GM12878 (cell line): ENCODE results near the gene SNRNP27. TPM values are rescaled to one million over a fixed set of nuclear protein-coding genes. Genes with fewer than 3 reads are reported as not detected.

Source experiments
- ATAC-seq: fragments of 200-7000 bp; cut with Tn5 transposase; 3 replicates; pipeline ENCODE4 v1.9.1; 2020; ENCODE audit warnings: mild to moderate bottlenecking, moderate library complexity
- BruUV-seq: library from RNA; stranded (reverse); fragments of 400-500 nt; replicated peaks from 2 replicates; lab custom pipeline; 2021; lab: Mats Ljungman, UMichigan
- CTCF ChIA-PET: fragments of 300-600 bp; sonication (Branson Sonifier 250); formaldehyde crosslinking; extraction: SDS; loops from one replicate; lab custom pipeline; 2021; ENCODE audit warnings: inconsistent platforms; lab: Yijun Ruan, JAX
- POLR2A ChIA-PET: fragments of 350-600 bp; formaldehyde crosslinking; extraction: SDS; loops from one replicate; lab custom pipeline; 2021; ENCODE audit warnings: inconsistent platforms; lab: Charles Lee
- RAD21 ChIA-PET: fragments of 300-600 bp; sonication (Branson Sonifier 250); formaldehyde crosslinking; loops from one replicate; lab custom pipeline; 2023; ENCODE audit warnings: antibody characterized with exemption; ENCODE audit not compliant: unreplicated experiment; lab: Charles Lee
- SMC1A ChIA-PET: fragments of 300-600 bp; sonication (Branson Sonifier 250); formaldehyde crosslinking; loops from one replicate; lab custom pipeline; 2023; ENCODE audit not compliant: unreplicated experiment, uncharacterized antibody; lab: Charles Lee
- DNase-seq: peaks from one replicate; pipeline ENCODE4 v3.0.0-alpha.2; 2011; ENCODE audit warnings: low read depth, low spot score
- FAIRE-seq: peaks from 3 replicates; lab custom pipeline; 2011; peaks lifted over from hg19 to GRCh38; lab: Jason Lieb, UNC
- H2AFZ ChIP-seq: 2 replicates; pipeline ENCODE4 v1.6.0; 2011; ENCODE audit warnings: low read depth, low read length, control low read depth; ENCODE audit not compliant: control insufficient read depth
- H3K27ac ChIP-seq: 2 replicates; pipeline ENCODE4 v1.5.1; 2011; ENCODE audit warnings: control low read depth; ENCODE audit not compliant: control insufficient read depth, insufficient read depth
- H3K27me3 ChIP-seq, 2 experiments: replicated peaks in 1 of 2; 2 replicates each; pipeline versions ENCODE4 v1.6.0 to v1.6.1; 2011; ENCODE audit warnings: low read length in 1 of 2; ENCODE audit not compliant: control insufficient read depth in 2 of 2, insufficient read depth in 2 of 2
- H3K36me3 ChIP-seq, 2 experiments: 2 replicates each; pipeline ENCODE4 v1.5.1; 2011; ENCODE audit warnings: low read length in 1 of 2; ENCODE audit not compliant: control insufficient read depth in 2 of 2, insufficient read depth in 2 of 2
- H3K4me1 ChIP-seq: 2 replicates; pipeline ENCODE4 v1.6.1; 2011; ENCODE audit warnings: mild to moderate bottlenecking, low read length, moderate library complexity, mixed read lengths; ENCODE audit not compliant: control insufficient read depth, insufficient read depth
- H3K4me2 ChIP-seq: 2 replicates; pipeline ENCODE4 v1.6.0; 2011; ENCODE audit warnings: control low read depth; ENCODE audit not compliant: control insufficient read depth, insufficient read depth
- H3K4me3 ChIP-seq: fragments of 200-600 bp; sonication (generic); 2 replicates; pipeline ENCODE4 v1.5.1; 2016
- H3K79me2 ChIP-seq: 2 replicates; pipeline ENCODE4 v1.6.0; 2011; ENCODE audit warnings: low read length; ENCODE audit not compliant: control insufficient read depth, insufficient read depth
- H3K9ac ChIP-seq: 2 replicates; pipeline ENCODE4 v1.8.0; 2011; ENCODE audit warnings: low read length, control low read depth, mixed read lengths; ENCODE audit not compliant: control insufficient read depth, insufficient read depth
- H3K9me3 ChIP-seq: replicated peaks from 3 replicates; pipeline ENCODE4 v1.5.1; 2011; ENCODE audit warnings: mild to moderate bottlenecking, low read length; ENCODE audit not compliant: control insufficient read depth, insufficient read depth
- H4K20me1 ChIP-seq: 2 replicates; pipeline ENCODE4 v1.6.0; 2011; ENCODE audit not compliant: control insufficient read depth, insufficient read depth
- HSF1 ChIP-seq: fragments of 150-350 bp; IDR thresholded peaks from 2 replicates; pipeline ENCODE4 v1.6.1; 2014; ENCODE audit warnings: mild to moderate bottlenecking, low read depth, low read length
- IRF3 ChIP-seq: fragments of 450-650 bp; IDR thresholded peaks from 2 replicates; pipeline ENCODE4 v1.6.1; 2014; ENCODE audit warnings: mild to moderate bottlenecking
- NFIC ChIP-seq: IDR thresholded peaks from 2 replicates; pipeline ENCODE4 v1.6.1; 2012; ENCODE audit warnings: low read depth, mild to moderate bottlenecking, inconsistent platforms, low read length, moderate library complexity
- NR2C1 ChIP-seq: fragments of 450-650 bp; IDR thresholded peaks from 2 replicates; pipeline ENCODE4 v1.6.1; 2017; ENCODE audit warnings: antibody characterized with exemption, mild to moderate bottlenecking, moderate library complexity
- POLR2A ChIP-seq: IDR thresholded peaks from 2 replicates; pipeline ENCODE4 v1.6.1; 2011; ENCODE audit warnings: low read depth, mild to moderate bottlenecking, low read length
- POLR2AphosphoS2 ChIP-seq: IDR thresholded peaks from 2 replicates; pipeline ENCODE4 v1.6.1; 2011; ENCODE audit warnings: low read depth, mild to moderate bottlenecking, low read length, improper control_type of control experiment, moderate library complexity
- RB1 ChIP-seq: fragments of 450-650 bp; formaldehyde crosslinking; IDR thresholded peaks from 2 replicates; pipeline ENCODE4 v1.6.1; 2017; ENCODE audit warnings: mild to moderate bottlenecking, borderline replicate concordance
- REST ChIP-seq: IDR thresholded peaks from 2 replicates; pipeline ENCODE4 v1.6.1; 2012; ENCODE audit warnings: mild to moderate bottlenecking, low read depth, low read length
- ZNF207 ChIP-seq: fragments of 450-650 bp; IDR thresholded peaks from 2 replicates; pipeline ENCODE4 v1.6.1; 2014; ENCODE audit warnings: antibody characterized with exemption, mild to moderate bottlenecking, borderline replicate concordance
- ZNF24 ChIP-seq: fragments of 450-650 bp; IDR thresholded peaks from 2 replicates; pipeline ENCODE4 v1.6.1; 2017; ENCODE audit warnings: antibody characterized with exemption, mild to moderate bottlenecking
- WGBS: methylation state at CpG from one replicate; pipeline ENCODE4 v1.1.6; 2016; ENCODE audit warnings: low lambda C conversion rate; ENCODE audit not compliant: insufficient replicate concordance, insufficient coverage; ENCODE audit errors: missing lambda C conversion rate; 5-methylcytosine and 5-hydroxymethylcytosine counted together
- in situ Hi-C: fragments of 300-500 bp; cut with MboI; formaldehyde crosslinking; loops from 9 replicates; pipeline ENCODE4 v1.14.3; 2018; ENCODE audit warnings: mixed read lengths
- intact Hi-C: fragments of 100-400 bp; cut with micrococcal nuclease; formaldehyde crosslinking; loops from one replicate; pipeline ENCODE4 v1.14.2; 2022; ENCODE audit not compliant: unreplicated experiment
- polyA plus RNA-seq, 11 experiments: library from polyadenylated mRNA; depleted of rRNA in 4 of 11; unstranded in 6 of 11; stranded (reverse) in 5 of 11; fragments of >200 nt; fragmentation: Nextera tagmentation in 4 of 11; fragmentation: Illumina TruSeq in 1 of 11; extraction: Ambion mirVana in 4 of 11; extraction: Trizol in 1 of 11; gene quantifications; 1 replicate in 1 of 11; 2 replicates in 10 of 11; pipeline versions ENCODE4 v1.2.1 to v1.2.3, GENCODE V29; 2011 to 2016; ENCODE audit warnings: inconsistent platforms in 2 of 11, missing spikeins in 2 of 11, low read depth in 1 of 11
- total RNA-seq, 4 experiments: library from RNA; depleted of rRNA in 3 of 4; stranded (reverse); fragments of >200 nt in 3 of 4; fragmentation: Illumina TruSeq in 1 of 4; extraction: Trizol in 1 of 4; gene quantifications; 2 replicates each; pipeline versions ENCODE4 v1.2.1 to v1.2.3, GENCODE V29; 2013 to 2021

The SNRNP27 gene
- total and polyA plus RNA-seq, 10 of the 15 experiments (the other 5 are each of a cell fraction or from before 2014, with no cell fraction given) = 30.6 to 89.5 (median 49.2) TPM

- no peaks in the 10 kb centered on the region for H3K9me3 ChIP-seq
- WGBS = 76% methylated on average over 21 of the region's 21 CpGs
- no TSS peak for BruUV-seq
- POLR2A ChIA-PET = no interaction called here
- H3K27me3 ChIP-seq = no peaks in the 10 kb centered on the region
- no peak for DNase-seq
- in situ Hi-C loops = no loop called here
- no peak overlapping the region for H3K4me3 ChIP-seq
- SMC1A ChIA-PET = no interaction called here
- CTCF ChIA-PET = no interaction called here
- H3K79me2 ChIP-seq = no peaks in the 10 kb centered on the region
- RAD21 ChIA-PET = no interaction called here
- FAIRE-seq = no peak
- no peak overlapping the region for H2AFZ ChIP-seq
- TF ChIP-seq IRF3 = no peak
- peak; percentile 83 for TF ChIP-seq ZNF24
- intact Hi-C loops = no loop called here
- H3K4me1 ChIP-seq = peaks cover 13% of the 10 kb centered on the region
- H3K27ac ChIP-seq = no peak overlapping the region
- no peak for ATAC-seq
- no peak overlapping the region for H3K4me2 ChIP-seq
- no peaks in the 10 kb centered on the region for H4K20me1 ChIP-seq
- H3K9ac ChIP-seq = no peak overlapping the region
- H3K36me3 ChIP-seq = no peaks in the 10 kb centered on the region
Measured at GRCh38 chr2:69948963-69949645, 55.3 kb downstream of the SNRNP27 start.

- Histone ChIP-seq H3K79me2 (no peaks in the 10 kb centered on the region), H3K9ac (no peak overlapping the region), H3K9me3 (no peaks in the 10 kb centered on the region), H2AFZ (no peak overlapping the region), H4K20me1 (no peaks in the 10 kb centered on the region), H3K27ac (no peak overlapping the region), H3K4me2 (no peak overlapping the region), H3K27me3 (no peaks in the 10 kb centered on the region), H3K36me3 (no peaks in the 10 kb centered on the region), H3K4me1 (peaks cover 13% of the 10 kb centered on the region), H3K4me3 (no peak overlapping the region)
- ChIA-PET POLR2A (no interaction called here), SMC1A (no interaction called here), RAD21 (no interaction called here), CTCF (no interaction called here)
- intact Hi-C loops (no loop called here), in situ Hi-C loops (no loop called here)
- no peak for FAIRE-seq
- DNase-seq = no peak
- no TSS peak for BruUV-seq
- 60% methylated on average over 5 of the region's 5 CpGs for WGBS
- ATAC-seq = no peak
- no peak for TF ChIP-seq REST
- no peak for TF ChIP-seq HSF1
- no peak for TF ChIP-seq POLR2A
- TF ChIP-seq IRF3 = no peak
- TF ChIP-seq NFIC = no peak
- no peak for TF ChIP-seq NR2C1
- TF ChIP-seq POLR2AphosphoS2 = no peak
- no peak for TF ChIP-seq ZNF207
- no peak for TF ChIP-seq RB1
Measured at GRCh38 chr2:69950241-69950640, 56.5 kb downstream of the SNRNP27 start.
